ENCODE results near the gene ACTR3C.
"Not testable (repeated sequence)": the region's sequence is repeated elsewhere in the genome, so short reads cannot be mapped to it uniquely, and the experiment has no call there.

The ACTR3C gene

GRCh38 chr7:150335108-150335773, 11.9 kb upstream of the ACTR3C start:
- no peak for DNase-seq

- DNase-seq, result no peak
Observed at GRCh38 chr7:150334108-150334507, 10.8 kb upstream of the ACTR3C start.

- no peak for DNase-seq
Observed at GRCh38 chr7:150333659-150334058, 10.3 kb upstream of the ACTR3C start.

- DNase-seq, result no peak
Observed at GRCh38 chr7:150332852-150333635, 9.7 kb upstream of the ACTR3C start.

- DNase-seq, result no peak
Observed at GRCh38 chr7:150330211-150330885, 7.0 kb upstream of the ACTR3C start.

- peak; percentile 69 for DNase-seq
Observed at GRCh38 chr7:150329331-150330120, 6.2 kb upstream of the ACTR3C start.

- no peak for DNase-seq
Observed at GRCh38 chr7:150327308-150327707, 4.0 kb upstream of the ACTR3C start.

GRCh38 chr7:150326657-150327268, 3.4 kb upstream of the ACTR3C start:
- DNase-seq, result no peak

GRCh38 chr7:150325901-150326300, 2.6 kb upstream of the ACTR3C start:
- no peak for DNase-seq

- DNase-seq, result no peak
Observed at GRCh38 chr7:150325110-150325611, 1.8 kb upstream of the ACTR3C start.

- DNase-seq, result no peak
Observed at GRCh38 chr7:150324373-150324961, 1.1 kb upstream of the ACTR3C start.

GRCh38 chr7:150323682-150324372, 482 bp upstream of the ACTR3C start:
- no peak for DNase-seq

- DNase-seq, result no peak
Observed at GRCh38 chr7:150322114-150322832, 1.1 kb downstream of the ACTR3C start.

- no peak for DNase-seq
Observed at GRCh38 chr7:150321788-150322113, 1.6 kb downstream of the ACTR3C start.

GRCh38 chr7:150317748-150318444, 5.4 kb downstream of the ACTR3C start:
- no peak for DNase-seq

- DNase-seq, result not testable (repeated sequence)
Observed at GRCh38 chr7:150316987-150317386, 6.4 kb downstream of the ACTR3C start.

- DNase-seq, result no peak
Observed at GRCh38 chr7:150314639-150315239, 8.6 kb downstream of the ACTR3C start.

GRCh38 chr7:150313870-150314269, 9.5 kb downstream of the ACTR3C start:
- DNase-seq, result no peak

GRCh38 chr7:150313367-150313809, 10.0 kb downstream of the ACTR3C start:
- DNase-seq, result no peak

All from left hindlimb (tissue), 1 donor.